Osteoblast (primary cell): ENCODE measurements around the gene MSGN1. TPM values are rescaled to one million over a fixed set of nuclear protein-coding genes. Genes with fewer than 3 reads are reported as not detected.

ENCODE experiments used
- DNase-seq: peaks from one replicate; pipeline ENCODE4 v3.0.0; 2011; ENCODE audit warnings: low spot score, mixed read lengths; ENCODE audit not compliant: insufficient read length; ENCODE audit errors: missing footprints
- H2AFZ ChIP-seq: 2 replicates; pipeline ENCODE4 v1.6.0; 2011; ENCODE audit warnings: mild to moderate bottlenecking, low read length
- H3K27ac ChIP-seq: 2 replicates; pipeline ENCODE4 v1.5.1; 2011; ENCODE audit warnings: mild to moderate bottlenecking, low read depth, low read length, moderate library complexity
- H3K27me3 ChIP-seq: 2 replicates; pipeline ENCODE4 v1.6.0; 2012; ENCODE audit warnings: mild to moderate bottlenecking, control low read depth, inconsistent platforms, low read length, moderate library complexity; ENCODE audit not compliant: insufficient read depth
- H3K36me3 ChIP-seq: 2 replicates; pipeline ENCODE4 v1.5.1; 2011; ENCODE audit warnings: mild to moderate bottlenecking, low read length, control low read depth, moderate library complexity; ENCODE audit not compliant: insufficient read depth
- H3K4me1 ChIP-seq: 2 replicates; pipeline ENCODE4 v1.5.1; 2011; ENCODE audit warnings: mild to moderate bottlenecking, low read length, control low read depth, moderate library complexity; ENCODE audit not compliant: insufficient read depth
- H3K4me2 ChIP-seq: 2 replicates; pipeline ENCODE4 v1.6.0; 2011; ENCODE audit warnings: mild to moderate bottlenecking, low read length; ENCODE audit not compliant: insufficient read depth
- H3K4me3 ChIP-seq: fragments of 200-600 bp; sonication (generic); 3 replicates; pipeline ENCODE4 v1.5.1; 2012; ENCODE audit warnings: mild to moderate bottlenecking, low read length, inconsistent platforms; ENCODE audit not compliant: insufficient read depth
- H3K79me2 ChIP-seq: 2 replicates; pipeline ENCODE4 v1.6.0; 2012; ENCODE audit warnings: mild to moderate bottlenecking, low read length, control low read depth, inconsistent platforms; ENCODE audit not compliant: insufficient read depth
- H3K9me3 ChIP-seq: 2 replicates; pipeline ENCODE4 v1.5.1; 2011; ENCODE audit warnings: low read depth, low read length, control low read depth
- H4K20me1 ChIP-seq: 2 replicates; pipeline ENCODE4 v1.6.0; 2012; ENCODE audit warnings: mild to moderate bottlenecking, low read length, control low read depth; ENCODE audit not compliant: insufficient read depth
- CTCF ChIP-seq: IDR thresholded peaks from 2 replicates; pipeline ENCODE4 v1.5.1; 2011; ENCODE audit warnings: mild to moderate bottlenecking, low read depth, low read length, moderate library complexity; ENCODE audit errors: extremely low read depth
- total RNA-seq: library from RNA; depleted of rRNA; stranded (reverse); fragments of >200 nt; gene quantifications from 2 replicates; pipeline ENCODE4 v1.2.3, GENCODE V29; 2012

MSGN1 gene
- total RNA-seq, 1 donor = not detected

DNA sequence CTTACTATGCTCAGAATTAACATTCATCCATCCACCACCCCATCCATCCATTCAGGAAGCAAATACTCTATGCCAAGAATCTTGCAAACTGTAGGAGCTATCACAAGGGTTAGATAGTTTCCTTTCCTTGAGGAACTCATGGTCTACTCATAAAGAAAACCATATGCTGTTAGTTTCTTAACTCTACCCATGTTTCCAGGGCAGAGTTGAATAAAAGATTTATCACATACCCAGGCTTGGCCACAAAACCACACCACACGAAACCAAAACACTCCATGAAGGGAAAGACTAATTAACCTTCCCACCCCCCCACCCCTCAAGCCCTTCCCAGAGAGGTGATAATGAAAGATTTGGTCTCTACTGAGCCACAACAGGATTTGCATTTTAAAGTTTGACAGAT, 23.7 kb upstream of the MSGN1 start:
- DNase-seq = no peak
- Histone ChIP-seq H2AFZ (no peak overlapping the region), H4K20me1 (no peaks in the 10 kb centered on the region), H3K4me3 (no peak overlapping the region), H3K4me2 (no peak overlapping the region), H3K9me3 (no peaks in the 10 kb centered on the region), H3K27ac (no peak overlapping the region), H3K27me3 (no peaks in the 10 kb centered on the region), H3K36me3 (no peaks in the 10 kb centered on the region), H3K79me2 (no peaks in the 10 kb centered on the region), H3K4me1 (no peaks in the 10 kb centered on the region)
- TF ChIP-seq CTCF = no peak

DNA sequence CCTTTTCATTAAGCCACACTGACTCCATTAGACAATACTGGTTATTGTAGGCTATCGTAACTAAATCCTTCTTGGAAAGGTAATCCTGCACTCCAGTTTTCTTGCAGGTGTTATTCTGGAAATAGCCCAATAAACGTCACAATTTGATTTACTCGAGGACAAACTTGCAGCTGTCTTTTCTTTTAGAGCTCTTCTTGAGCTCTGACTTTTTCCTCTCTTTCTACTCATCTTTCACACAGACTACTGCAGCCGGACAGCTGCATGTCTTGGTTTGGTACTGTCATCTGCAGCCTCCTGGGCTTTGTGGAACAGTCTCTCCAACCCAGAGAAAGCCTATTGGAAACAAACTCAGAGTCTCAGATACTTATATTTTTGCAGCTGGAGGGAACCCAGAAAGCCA, 23.0 kb upstream of the MSGN1 start:
- H3K36me3 ChIP-seq = no peaks in the 10 kb centered on the region
- no peak overlapping the region for H3K4me3 ChIP-seq
- no peaks in the 10 kb centered on the region for H3K27me3 ChIP-seq
- H3K4me2 ChIP-seq = no peak overlapping the region
- H3K9me3 ChIP-seq = no peaks in the 10 kb centered on the region
- no peak for TF ChIP-seq CTCF
- H3K79me2 ChIP-seq = no peaks in the 10 kb centered on the region
- H4K20me1 ChIP-seq = no peaks in the 10 kb centered on the region
- H3K27ac ChIP-seq = no peak overlapping the region
- no peak overlapping the region for H2AFZ ChIP-seq
- H3K4me1 ChIP-seq = no peaks in the 10 kb centered on the region
- no peak for DNase-seq

- TF ChIP-seq CTCF = no peak
- Histone ChIP-seq H3K27me3 (no peaks in the 10 kb centered on the region), H3K9me3 (no peaks in the 10 kb centered on the region), H3K4me2 (no peak overlapping the region), H3K4me3 (no peak overlapping the region), H3K4me1 (no peaks in the 10 kb centered on the region), H3K27ac (no peak overlapping the region), H2AFZ (no peak overlapping the region), H4K20me1 (no peaks in the 10 kb centered on the region), H3K36me3 (no peaks in the 10 kb centered on the region), H3K79me2 (no peaks in the 10 kb centered on the region)
- DNase-seq = no peak
These were observed 22.4 kb upstream of the MSGN1 start for GRCh38 chr2:17793803-17794354.

GRCh38 chr2:17795309-17795708, 21.0 kb upstream of the MSGN1 start:
- no peak for DNase-seq
- no peak for TF ChIP-seq CTCF
- H3K27ac ChIP-seq = no peak overlapping the region
- no peaks in the 10 kb centered on the region for H3K4me1 ChIP-seq
- no peak overlapping the region for H3K4me3 ChIP-seq
- peaks cover 5% of the 10 kb centered on the region for H3K27me3 ChIP-seq
- no peaks in the 10 kb centered on the region for H3K9me3 ChIP-seq
- H2AFZ ChIP-seq = no peak overlapping the region
- H3K79me2 ChIP-seq = no peaks in the 10 kb centered on the region
- H3K4me2 ChIP-seq = no peak overlapping the region
- H4K20me1 ChIP-seq = no peaks in the 10 kb centered on the region
- no peaks in the 10 kb centered on the region for H3K36me3 ChIP-seq
